ENCODE data around the gene MBL2.

The MBL2 gene

GRCh38 chr10:52746169-52746568 lies 26.4 kb downstream of the MBL2 start:
- H3K27me3 ChIP-seq (ENCODE audit: insufficient read depth, low read length): no peaks in the 10 kb centered on the region
- no peak overlapping the region for H2AFZ ChIP-seq (ENCODE audit: insufficient read depth, low read length, poor library complexity)
- H2BK120ac ChIP-seq (ENCODE audit: insufficient read depth, low read length, poor library complexity): no peak overlapping the region
- WGBS (ENCODE audit: extremely low coverage, insufficient coverage, insufficient read length): no CpG with 5 or more reads among the region's 5 CpGs
- no peak overlapping the region for H2AK5ac ChIP-seq (ENCODE audit: low read length)
- no peak overlapping the region for H4K12ac ChIP-seq (ENCODE audit: low read depth, low read length)
- H3K79me1 ChIP-seq (ENCODE audit: low read length): no peaks in the 10 kb centered on the region
- H3K18ac ChIP-seq (ENCODE audit: low read length): no peak overlapping the region
- H3K4me1 ChIP-seq (ENCODE audit: control insufficient read depth in 1 of 2, insufficient read depth in 2 of 2, low read length in 2 of 2): no peaks in the 10 kb centered on the region
- H2BK5ac ChIP-seq (ENCODE audit: low read depth, low read length, poor library complexity): no peak overlapping the region
- no peaks in the 10 kb centered on the region for H3K79me2 ChIP-seq (ENCODE audit: control insufficient read depth, insufficient read depth, low read length, poor library complexity)
- H4K8ac ChIP-seq (ENCODE audit: low read depth, low read length): no peak overlapping the region
- H3K9me3 ChIP-seq (ENCODE audit: insufficient read depth, low read depth, low read length): no peaks in the 10 kb centered on the region
- H3K23ac ChIP-seq (ENCODE audit: low read length): no peak overlapping the region
- no peak overlapping the region for H3K27ac ChIP-seq (ENCODE audit: low read depth, low read length)
- H3K36me3 ChIP-seq (ENCODE audit: control insufficient read depth in 1 of 2, insufficient read depth in 2 of 2, low read length in 2 of 2): no peaks in the 10 kb centered on the region
- no peak overlapping the region for H2BK12ac ChIP-seq (ENCODE audit: low read length)
- no peak overlapping the region for H3K4ac ChIP-seq (ENCODE audit: low read depth, low read length)
- H3K14ac ChIP-seq (ENCODE audit: low read length): no peak overlapping the region
- no peak overlapping the region for H3K9ac ChIP-seq (ENCODE audit: low read length)
- DNase-seq: no peak
- H4K91ac ChIP-seq (ENCODE audit: low read depth, low read length): no peak overlapping the region
- no peak overlapping the region for H3K4me3 ChIP-seq (ENCODE audit: low read depth, low read length)
- H3K4me2 ChIP-seq (ENCODE audit: low read length): no peak overlapping the region

DNA sequence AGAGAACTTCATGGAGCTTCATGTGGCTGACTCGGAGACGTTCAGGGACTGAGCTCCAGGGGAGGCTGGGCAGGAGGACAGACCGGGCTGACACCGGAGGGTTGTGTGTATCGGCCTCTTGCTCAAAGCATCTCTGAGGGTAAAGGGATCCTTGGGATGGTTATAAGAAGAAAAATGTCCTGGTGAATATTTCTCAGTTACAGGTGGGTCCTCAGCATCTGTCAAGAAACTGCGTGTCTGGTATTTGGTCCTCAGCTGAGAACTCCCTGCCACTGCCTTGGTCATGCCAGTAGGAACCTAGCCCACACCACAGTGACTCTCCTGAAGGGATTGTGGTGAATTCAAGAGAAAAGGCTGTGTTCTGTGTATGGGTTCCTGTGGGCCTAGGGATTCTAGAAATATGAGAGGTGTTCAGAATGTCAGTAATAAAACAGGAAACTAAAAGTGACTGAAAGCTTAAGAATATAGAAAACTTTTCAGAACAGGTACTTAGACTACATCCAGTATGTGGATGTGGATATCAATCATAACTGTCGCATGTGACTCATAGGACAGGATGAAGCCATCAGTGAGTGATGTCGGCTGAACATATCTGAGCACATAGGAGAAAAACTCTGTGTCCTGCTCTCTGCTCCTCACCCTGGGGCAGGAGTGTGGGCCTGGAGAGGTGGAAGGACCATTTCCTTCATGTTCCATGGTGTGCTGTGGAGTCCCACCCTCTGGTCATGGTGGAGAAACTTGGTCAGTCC lies 28.4 kb downstream of the MBL2 start:
- H2BK5ac ChIP-seq (ENCODE audit: low read depth, low read length, poor library complexity): no peak overlapping the region
- no peak overlapping the region for H3K4ac ChIP-seq (ENCODE audit: low read depth, low read length)
- H3K4me2 ChIP-seq (ENCODE audit: low read length): no peak overlapping the region
- no peak overlapping the region for H3K14ac ChIP-seq (ENCODE audit: low read length)
- H3K27ac ChIP-seq (ENCODE audit: low read depth, low read length): no peak overlapping the region
- no peak overlapping the region for H4K91ac ChIP-seq (ENCODE audit: low read depth, low read length)
- H3K4me3 ChIP-seq (ENCODE audit: low read depth, low read length): no peak overlapping the region
- H2AFZ ChIP-seq (ENCODE audit: insufficient read depth, low read length, poor library complexity): no peak overlapping the region
- no peak overlapping the region for H2AK5ac ChIP-seq (ENCODE audit: low read length)
- H3K9ac ChIP-seq (ENCODE audit: low read length): no peak overlapping the region
- no peaks in the 10 kb centered on the region for H3K36me3 ChIP-seq (ENCODE audit: control insufficient read depth in 1 of 2, insufficient read depth in 2 of 2, low read length in 2 of 2)
- whole genome bisulfite sequencing (ENCODE audit: extremely low coverage, insufficient coverage, insufficient read length): no CpG with 5 or more reads among the region's 8 CpGs
- no peak overlapping the region for H4K12ac ChIP-seq (ENCODE audit: low read depth, low read length)
- no peaks in the 10 kb centered on the region for H3K79me1 ChIP-seq (ENCODE audit: low read length)
- no peak overlapping the region for H3K18ac ChIP-seq (ENCODE audit: low read length)
- no peak overlapping the region for H4K8ac ChIP-seq (ENCODE audit: low read depth, low read length)
- H3K23ac ChIP-seq (ENCODE audit: low read length): no peak overlapping the region
- H3K27me3 ChIP-seq (ENCODE audit: insufficient read depth, low read length): no peaks in the 10 kb centered on the region
- no peak overlapping the region for H2BK120ac ChIP-seq (ENCODE audit: insufficient read depth, low read length, poor library complexity)
- DNase-seq: no peak
- H3K4me1 ChIP-seq (ENCODE audit: control insufficient read depth in 1 of 2, insufficient read depth in 2 of 2, low read length in 2 of 2): no peaks in the 10 kb centered on the region
- no peak overlapping the region for H2BK12ac ChIP-seq (ENCODE audit: low read length)
- no peaks in the 10 kb centered on the region for H3K79me2 ChIP-seq (ENCODE audit: control insufficient read depth, insufficient read depth, low read length, poor library complexity)
- H3K9me3 ChIP-seq (ENCODE audit: insufficient read depth, low read depth, low read length): no peaks in the 10 kb centered on the region

GRCh38 chr10:52742731-52743130 lies 29.9 kb downstream of the MBL2 start:
- no peaks in the 10 kb centered on the region for H3K9me3 ChIP-seq (ENCODE audit: insufficient read depth, low read depth, low read length)
- no peak overlapping the region for H3K4me3 ChIP-seq (ENCODE audit: low read depth, low read length)
- no peaks in the 10 kb centered on the region for H3K79me1 ChIP-seq (ENCODE audit: low read length)
- WGBS (ENCODE audit: extremely low coverage, insufficient coverage, insufficient read length): no CpG with 5 or more reads among the region's 3 CpGs
- no peak overlapping the region for H3K9ac ChIP-seq (ENCODE audit: low read length)
- H2AK5ac ChIP-seq (ENCODE audit: low read length): no peak overlapping the region
- H3K14ac ChIP-seq (ENCODE audit: low read length): no peak overlapping the region
- no peak overlapping the region for H3K27ac ChIP-seq (ENCODE audit: low read depth, low read length)
- H3K36me3 ChIP-seq (ENCODE audit: control insufficient read depth in 1 of 2, insufficient read depth in 2 of 2, low read length in 2 of 2): no peaks in the 10 kb centered on the region
- H4K8ac ChIP-seq (ENCODE audit: low read depth, low read length): no peak overlapping the region
- no peak overlapping the region for H3K23ac ChIP-seq (ENCODE audit: low read length)
- H3K18ac ChIP-seq (ENCODE audit: low read length): no peak overlapping the region
- no peak overlapping the region for H4K91ac ChIP-seq (ENCODE audit: low read depth, low read length)
- H3K4ac ChIP-seq (ENCODE audit: low read depth, low read length): no peak overlapping the region
- no peak overlapping the region for H2AFZ ChIP-seq (ENCODE audit: insufficient read depth, low read length, poor library complexity)
- no peak overlapping the region for H4K12ac ChIP-seq (ENCODE audit: low read depth, low read length)
- no peaks in the 10 kb centered on the region for H3K4me1 ChIP-seq (ENCODE audit: control insufficient read depth in 1 of 2, insufficient read depth in 2 of 2, low read length in 2 of 2)
- DNase-seq: no peak
- no peak overlapping the region for H2BK12ac ChIP-seq (ENCODE audit: low read length)
- no peak overlapping the region for H2BK5ac ChIP-seq (ENCODE audit: low read depth, low read length, poor library complexity)
- no peak overlapping the region for H3K4me2 ChIP-seq (ENCODE audit: low read length)
- H2BK120ac ChIP-seq (ENCODE audit: insufficient read depth, low read length, poor library complexity): no peak overlapping the region
- H3K27me3 ChIP-seq (ENCODE audit: insufficient read depth, low read length): no peaks in the 10 kb centered on the region
- H3K79me2 ChIP-seq (ENCODE audit: control insufficient read depth, insufficient read depth, low read length, poor library complexity): no peaks in the 10 kb centered on the region

- H2BK12ac ChIP-seq (ENCODE audit: low read length): no peak overlapping the region
- H2AK5ac ChIP-seq (ENCODE audit: low read length): no peak overlapping the region
- H3K36me3 ChIP-seq (ENCODE audit: control insufficient read depth in 1 of 2, insufficient read depth in 2 of 2, low read length in 2 of 2): no peaks in the 10 kb centered on the region
- H3K18ac ChIP-seq (ENCODE audit: low read length): no peak overlapping the region
- WGBS (ENCODE audit: extremely low coverage, insufficient coverage, insufficient read length): no CpG with 5 or more reads among the region's 2 CpGs
- H3K9ac ChIP-seq (ENCODE audit: low read length): no peak overlapping the region
- no peak overlapping the region for H2AFZ ChIP-seq (ENCODE audit: insufficient read depth, low read length, poor library complexity)
- no peak for DNase-seq
- H3K79me2 ChIP-seq (ENCODE audit: control insufficient read depth, insufficient read depth, low read length, poor library complexity): no peaks in the 10 kb centered on the region
- no peak overlapping the region for H2BK120ac ChIP-seq (ENCODE audit: insufficient read depth, low read length, poor library complexity)
- no peak overlapping the region for H4K12ac ChIP-seq (ENCODE audit: low read depth, low read length)
- no peak overlapping the region for H3K4me2 ChIP-seq (ENCODE audit: low read length)
- H3K4ac ChIP-seq (ENCODE audit: low read depth, low read length): no peak overlapping the region
- H3K14ac ChIP-seq (ENCODE audit: low read length): no peak overlapping the region
- no peak overlapping the region for H3K23ac ChIP-seq (ENCODE audit: low read length)
- no peaks in the 10 kb centered on the region for H3K27me3 ChIP-seq (ENCODE audit: insufficient read depth, low read length)
- H3K79me1 ChIP-seq (ENCODE audit: low read length): no peaks in the 10 kb centered on the region
- H3K4me3 ChIP-seq (ENCODE audit: low read depth, low read length): no peak overlapping the region
- no peak overlapping the region for H3K27ac ChIP-seq (ENCODE audit: low read depth, low read length)
- no peak overlapping the region for H4K91ac ChIP-seq (ENCODE audit: low read depth, low read length)
- no peaks in the 10 kb centered on the region for H3K9me3 ChIP-seq (ENCODE audit: insufficient read depth, low read depth, low read length)
- no peak overlapping the region for H4K8ac ChIP-seq (ENCODE audit: low read depth, low read length)
- no peak overlapping the region for H2BK5ac ChIP-seq (ENCODE audit: low read depth, low read length, poor library complexity)
- H3K4me1 ChIP-seq (ENCODE audit: control insufficient read depth in 1 of 2, insufficient read depth in 2 of 2, low read length in 2 of 2): no peaks in the 10 kb centered on the region
These were observed 30.7 kb downstream of the MBL2 start for GRCh38 chr10:52741851-52742250.

All from trophoblast cell (in vitro differentiated cells and primary cell).